Nephron progenitor cell (in vitro differentiated cells): ENCODE data around the gene MAGI2.

Experiments
- DNase-seq: peaks from one replicate; pipeline ENCODE4 v3.0.0; 2021
- H3K27ac Mint-ChIP-seq: 2 replicates; pipeline ENCODE4 v1.8.0; 2021; ENCODE audit warnings: mild to moderate bottlenecking, moderate library complexity, mixed read lengths
- H3K27me3 Mint-ChIP-seq: 2 replicates; pipeline ENCODE4 v1.8.0; 2021; ENCODE audit warnings: mild to moderate bottlenecking, low read depth, mixed read lengths; ENCODE audit not compliant: poor library complexity
- H3K36me3 Mint-ChIP-seq: 2 replicates; pipeline ENCODE4 v1.8.0; 2021; ENCODE audit warnings: low read depth, mixed read lengths
- H3K4me1 Mint-ChIP-seq: 2 replicates; pipeline ENCODE4 v1.8.0; 2021; ENCODE audit warnings: mixed read lengths
- H3K4me3 Mint-ChIP-seq: 2 replicates; pipeline ENCODE4 v1.8.0; 2021; ENCODE audit warnings: mild to moderate bottlenecking, moderate library complexity, mixed read lengths
- H3K9me3 Mint-ChIP-seq: 2 replicates; pipeline ENCODE4 v1.8.0; 2021; ENCODE audit warnings: mild to moderate bottlenecking, moderate library complexity, mixed read lengths
- CTCF ChIP-seq: fragments of 200-600 bp; sonication (generic); IDR thresholded peaks from 2 replicates; pipeline ENCODE4 v1.5.0; 2021; ENCODE audit warnings: antibody characterized with exemption

Gene MAGI2

GRCh38 chr7:78207269-78207668, 1246.2 kb downstream of the MAGI2 start:
- no peaks in the 10 kb centered on the region for H3K27me3 Mint-ChIP-seq
- H3K4me3 Mint-ChIP-seq, result no peak overlapping the region
- no peaks in the 10 kb centered on the region for H3K4me1 Mint-ChIP-seq
- peaks cover 10% of the 10 kb centered on the region for H3K9me3 Mint-ChIP-seq
- H3K27ac Mint-ChIP-seq, result no peak overlapping the region
- no peak for TF ChIP-seq CTCF
- peaks cover 5% of the 10 kb centered on the region for H3K36me3 Mint-ChIP-seq
- DNase-seq, result no peak

GRCh38 chr7:78206769-78207168, 1246.7 kb downstream of the MAGI2 start:
- no peak overlapping the region for H3K27ac Mint-ChIP-seq
- TF ChIP-seq CTCF, result no peak
- H3K4me3 Mint-ChIP-seq, result no peak overlapping the region
- H3K4me1 Mint-ChIP-seq, result no peaks in the 10 kb centered on the region
- DNase-seq, result no peak
- H3K27me3 Mint-ChIP-seq, result no peaks in the 10 kb centered on the region
- peaks cover 10% of the 10 kb centered on the region for H3K9me3 Mint-ChIP-seq
- H3K36me3 Mint-ChIP-seq, result peaks cover 5% of the 10 kb centered on the region

- no peaks in the 10 kb centered on the region for H3K36me3 Mint-ChIP-seq
- H3K4me3 Mint-ChIP-seq, result no peak overlapping the region
- no peak for DNase-seq
Observed at GRCh38 chr7:78203042-78203720, 1250.3 kb downstream of the MAGI2 start.

GRCh38 chr7:78198756-78199155, 1254.7 kb downstream of the MAGI2 start:
- Mint-ChIP-seq H3K36me3 (no peaks in the 10 kb centered on the region), H3K27ac (no peak overlapping the region), H3K27me3 (no peaks in the 10 kb centered on the region), H3K4me3 (no peak overlapping the region), H3K9me3 (no peaks in the 10 kb centered on the region), H3K4me1 (peaks cover 4% of the 10 kb centered on the region)
- TF ChIP-seq CTCF, result no peak
- DNase-seq, result no peak

More at GRCh38 chr7:78203042-78203720, 1250.3 kb downstream of the MAGI2 start:
- Mint-ChIP-seq H3K27me3 (no peaks in the 10 kb centered on the region), H3K4me1 (no peaks in the 10 kb centered on the region), H3K9me3 (peaks cover 1% of the 10 kb centered on the region), H3K27ac (no peak overlapping the region)
- no peak for TF ChIP-seq CTCF

GRCh38 chr7:78197447-78197846, 1256.0 kb downstream of the MAGI2 start:
- H3K9me3 Mint-ChIP-seq, result no peaks in the 10 kb centered on the region
- TF ChIP-seq CTCF, result no peak

GRCh38 chr7:78195281-78195680, 1258.2 kb downstream of the MAGI2 start:
- Mint-ChIP-seq H3K4me3 (no peak overlapping the region), H3K4me1 (peaks cover 13% of the 10 kb centered on the region), H3K27ac (no peak overlapping the region), H3K36me3 (no peaks in the 10 kb centered on the region), H3K27me3 (no peaks in the 10 kb centered on the region), H3K9me3 (no peaks in the 10 kb centered on the region)
- no peak for TF ChIP-seq CTCF
- no peak for DNase-seq

More at GRCh38 chr7:78197447-78197846, 1256.0 kb downstream of the MAGI2 start:
- no peak for DNase-seq
- Mint-ChIP-seq H3K27me3 (no peaks in the 10 kb centered on the region), H3K36me3 (no peaks in the 10 kb centered on the region), H3K4me1 (peaks cover 11% of the 10 kb centered on the region), H3K4me3 (no peak overlapping the region), H3K27ac (no peak overlapping the region)
